Measurements from ENCODE around the gene GRK5.

DNA sequence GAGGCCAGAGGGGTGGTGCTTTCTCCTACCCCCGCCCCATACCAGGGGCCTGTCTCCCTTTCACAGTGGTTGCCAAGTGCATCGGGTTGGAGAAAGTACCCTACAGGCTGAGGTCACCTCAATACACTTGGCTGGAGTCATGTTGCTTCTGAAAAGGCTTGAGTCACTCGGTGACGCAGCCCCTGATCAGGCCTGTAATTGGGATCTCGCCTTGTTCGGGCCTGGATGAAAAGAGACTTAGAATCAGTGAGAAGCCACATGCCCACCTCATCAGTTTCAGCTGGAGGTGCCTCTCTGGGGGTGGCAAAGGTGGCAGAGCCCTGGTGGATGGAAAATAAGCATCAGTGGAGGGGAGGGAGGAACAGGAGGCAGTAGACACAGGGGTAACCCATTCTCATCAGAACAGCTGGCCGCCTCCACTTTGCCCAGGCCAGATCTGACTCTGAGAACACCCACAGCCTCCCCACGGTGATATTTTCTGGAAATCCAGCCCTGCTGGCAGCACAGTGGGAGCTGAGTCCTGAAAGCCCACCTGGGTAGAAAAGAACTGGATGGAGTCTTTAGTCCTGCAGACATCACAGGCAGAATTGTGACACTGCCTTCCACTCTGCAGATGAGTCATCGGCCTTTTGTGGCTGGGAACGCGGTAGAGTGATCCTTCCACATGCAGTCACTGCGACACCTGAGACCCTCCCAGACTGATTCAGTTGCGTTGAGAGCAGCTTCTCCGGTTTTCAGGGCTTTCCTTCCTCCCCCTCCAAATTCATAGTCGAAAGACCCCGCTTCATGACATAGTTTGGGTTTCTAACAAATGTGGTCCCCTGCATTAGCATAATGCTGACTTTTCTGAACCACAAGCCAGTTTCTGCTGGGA lies 108.0 kb downstream of the GRK5 start:
- TF ChIP-seq, protein P1, sequence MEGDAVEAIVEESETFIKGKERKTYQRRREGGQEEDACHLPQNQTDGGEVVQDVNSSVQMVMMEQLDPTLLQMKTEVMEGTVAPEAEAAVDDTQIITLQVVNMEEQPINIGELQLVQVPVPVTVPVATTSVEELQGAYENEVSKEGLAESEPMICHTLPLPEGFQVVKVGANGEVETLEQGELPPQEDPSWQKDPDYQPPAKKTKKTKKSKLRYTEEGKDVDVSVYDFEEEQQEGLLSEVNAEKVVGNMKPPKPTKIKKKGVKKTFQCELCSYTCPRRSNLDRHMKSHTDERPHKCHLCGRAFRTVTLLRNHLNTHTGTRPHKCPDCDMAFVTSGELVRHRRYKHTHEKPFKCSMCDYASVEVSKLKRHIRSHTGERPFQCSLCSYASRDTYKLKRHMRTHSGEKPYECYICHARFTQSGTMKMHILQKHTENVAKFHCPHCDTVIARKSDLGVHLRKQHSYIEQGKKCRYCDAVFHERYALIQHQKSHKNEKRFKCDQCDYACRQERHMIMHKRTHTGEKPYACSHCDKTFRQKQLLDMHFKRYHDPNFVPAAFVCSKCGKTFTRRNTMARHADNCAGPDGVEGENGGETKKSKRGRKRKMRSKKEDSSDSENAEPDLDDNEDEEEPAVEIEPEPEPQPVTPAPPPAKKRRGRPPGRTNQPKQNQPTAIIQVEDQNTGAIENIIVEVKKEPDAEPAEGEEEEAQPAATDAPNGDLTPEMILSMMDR (IDR thresholded peaks at IDR 0.05): no peak
- no peak for TF ChIP-seq POLR2A (IDR thresholded peaks at IDR 0.05)

Data from lower leg skin (tissue), 3 donors.